ENCODE measurements around the gene INSM2. TPM values are rescaled to one million over a fixed set of nuclear protein-coding genes. Genes with fewer than 3 reads are reported as not detected.

The INSM2 gene, protein sequence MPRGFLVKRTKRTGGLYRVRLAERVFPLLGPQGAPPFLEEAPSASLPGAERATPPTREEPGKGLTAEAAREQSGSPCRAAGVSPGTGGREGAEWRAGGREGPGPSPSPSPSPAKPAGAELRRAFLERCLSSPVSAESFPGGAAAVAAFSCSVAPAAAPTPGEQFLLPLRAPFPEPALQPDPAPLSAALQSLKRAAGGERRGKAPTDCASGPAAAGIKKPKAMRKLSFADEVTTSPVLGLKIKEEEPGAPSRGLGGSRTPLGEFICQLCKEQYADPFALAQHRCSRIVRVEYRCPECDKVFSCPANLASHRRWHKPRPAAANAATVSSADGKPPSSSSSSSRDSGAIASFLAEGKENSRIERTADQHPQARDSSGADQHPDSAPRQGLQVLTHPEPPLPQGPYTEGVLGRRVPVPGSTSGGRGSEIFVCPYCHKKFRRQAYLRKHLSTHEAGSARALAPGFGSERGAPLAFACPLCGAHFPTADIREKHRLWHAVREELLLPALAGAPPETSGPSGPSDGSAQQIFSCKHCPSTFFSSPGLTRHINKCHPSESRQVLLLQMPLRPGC
- total RNA-seq (not detected), polyA plus RNA-seq (not detected)

DNA sequence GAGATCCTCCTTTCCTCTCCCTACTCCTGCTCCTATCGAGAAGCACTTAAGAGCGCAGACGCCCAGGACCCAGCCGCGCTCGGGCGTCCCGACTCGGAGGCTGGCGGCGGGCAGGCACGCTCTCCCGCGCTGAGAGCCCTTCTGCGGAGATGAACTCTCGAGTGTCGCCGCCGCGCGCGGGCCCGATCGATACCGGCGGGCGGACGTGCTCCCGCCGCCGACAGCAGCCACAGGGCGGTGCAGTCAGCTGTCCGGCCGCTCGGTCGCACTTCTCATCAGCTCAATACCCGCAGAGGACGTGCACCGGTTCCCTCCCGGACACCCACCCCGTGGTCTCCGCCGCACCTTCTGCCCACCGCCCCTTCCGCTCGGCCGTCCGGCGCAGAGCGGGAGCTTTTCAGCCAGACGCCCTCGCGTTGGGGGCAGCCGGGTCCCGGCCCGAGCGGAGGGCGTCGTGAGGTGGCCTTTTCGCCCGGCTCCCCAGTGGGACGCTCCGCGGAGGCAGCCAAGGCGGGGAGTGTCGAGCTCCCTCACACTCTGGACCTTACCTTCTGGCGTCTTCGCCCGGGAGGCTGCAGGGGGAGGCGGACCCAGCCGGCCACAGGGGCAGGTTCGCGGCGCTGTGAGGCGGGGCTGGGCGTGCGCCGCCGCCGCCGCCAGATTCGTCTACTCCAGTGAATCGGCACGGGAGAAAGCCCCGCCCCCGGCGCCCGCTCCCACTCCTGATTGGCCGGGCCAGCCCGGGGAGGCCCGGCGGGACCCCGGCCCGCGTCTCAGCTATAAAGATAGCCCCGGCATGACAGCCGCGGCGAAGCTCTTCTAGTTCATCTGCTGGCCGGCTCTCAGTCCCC, at the start of gene INSM2:
Gene INSM2 (plus strand): TSS at position 808 of the 851 bp plus-strand sequence. CDS start 89 bp downstream, outside the sequence.
- ATAC-seq, result peak; percentile 75 to 92 (median 83)
- H3K27me3 ChIP-seq, result peaks cover 0 to 41% (median 3%) of the 10 kb centered on the region in 4 donors
- H3K4me1 ChIP-seq, result peaks cover 0 to 12% (median 11%) of the 10 kb centered on the region in 3 donors
- DNase-seq, result peak; percentile 40 to 89 (median 58)
- intact Hi-C loops (cut with DNase I), result no loop called here
- 1% methylated on average over 87 to 100 of the region's 100 CpGs for WGBS, 2 donors
- H3K27ac ChIP-seq, result no peak within 1 kb of the TSS
- peak within 1 kb of the TSS; percentile 31 to 65 (median 44) for H3K4me3 ChIP-seq
- no peak for FAIRE-seq
- H3K9me3 ChIP-seq, result no peaks in the 10 kb centered on the region
- TF ChIP-seq, protein P1, sequence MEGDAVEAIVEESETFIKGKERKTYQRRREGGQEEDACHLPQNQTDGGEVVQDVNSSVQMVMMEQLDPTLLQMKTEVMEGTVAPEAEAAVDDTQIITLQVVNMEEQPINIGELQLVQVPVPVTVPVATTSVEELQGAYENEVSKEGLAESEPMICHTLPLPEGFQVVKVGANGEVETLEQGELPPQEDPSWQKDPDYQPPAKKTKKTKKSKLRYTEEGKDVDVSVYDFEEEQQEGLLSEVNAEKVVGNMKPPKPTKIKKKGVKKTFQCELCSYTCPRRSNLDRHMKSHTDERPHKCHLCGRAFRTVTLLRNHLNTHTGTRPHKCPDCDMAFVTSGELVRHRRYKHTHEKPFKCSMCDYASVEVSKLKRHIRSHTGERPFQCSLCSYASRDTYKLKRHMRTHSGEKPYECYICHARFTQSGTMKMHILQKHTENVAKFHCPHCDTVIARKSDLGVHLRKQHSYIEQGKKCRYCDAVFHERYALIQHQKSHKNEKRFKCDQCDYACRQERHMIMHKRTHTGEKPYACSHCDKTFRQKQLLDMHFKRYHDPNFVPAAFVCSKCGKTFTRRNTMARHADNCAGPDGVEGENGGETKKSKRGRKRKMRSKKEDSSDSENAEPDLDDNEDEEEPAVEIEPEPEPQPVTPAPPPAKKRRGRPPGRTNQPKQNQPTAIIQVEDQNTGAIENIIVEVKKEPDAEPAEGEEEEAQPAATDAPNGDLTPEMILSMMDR (IDR thresholded peaks at IDR 0.05), result no peak
- H3K36me3 ChIP-seq, result no peaks in the 10 kb centered on the region

GRCh38 chr14:35492569-35493014, 41.4 kb upstream of the INSM2 start:
- ATAC-seq, result no peak
- intact Hi-C loops (cut with DNase I), result no loop called here
- FAIRE-seq, result no peak
- no peaks in the 10 kb centered on the region for H3K36me3 ChIP-seq
- TF ChIP-seq, protein P1 (IDR thresholded peaks at IDR 0.05), result no peak
- H3K4me1 ChIP-seq, result no peaks in the 10 kb centered on the region
- H3K9me3 ChIP-seq, result no peaks in the 10 kb centered on the region
- no peak overlapping the region for H3K27ac ChIP-seq
- no peak for DNase-seq
- H3K27me3 ChIP-seq, result no peaks in the 10 kb centered on the region
- no peak overlapping the region for H3K4me3 ChIP-seq

DNA sequence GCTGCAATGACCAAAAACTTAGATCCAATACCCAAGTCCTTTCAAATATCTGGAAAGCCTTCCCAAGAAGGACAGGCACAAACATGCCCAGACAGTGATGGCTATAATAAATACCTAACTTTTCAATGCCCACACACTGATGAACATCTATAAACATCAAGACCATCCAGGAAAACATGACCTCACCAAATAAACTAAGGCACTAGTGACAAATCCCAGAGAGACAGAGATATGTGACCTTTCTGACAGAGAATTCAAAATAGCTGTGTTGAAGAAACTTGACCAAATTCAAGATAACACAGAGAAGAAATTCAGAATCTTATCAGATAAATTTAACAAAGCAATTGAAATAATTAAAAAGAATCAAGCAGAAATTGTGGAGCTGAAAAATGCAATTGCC, 38.7 kb upstream of the INSM2 start:
- H3K4me3 ChIP-seq, result no peak overlapping the region
- no peak for FAIRE-seq
- intact Hi-C loops (cut with DNase I), result no loop called here
- H3K4me1 ChIP-seq, result no peaks in the 10 kb centered on the region
- no peak for ATAC-seq
- no peak overlapping the region for H3K27ac ChIP-seq
- TF ChIP-seq, protein P1 (IDR thresholded peaks at IDR 0.05), result no peak
- no peak for DNase-seq
- H3K36me3 ChIP-seq, result no peaks in the 10 kb centered on the region
- no peaks in the 10 kb centered on the region for H3K9me3 ChIP-seq
- no peaks in the 10 kb centered on the region for H3K27me3 ChIP-seq

GRCh38 chr14:35499180-35499579, 34.8 kb upstream of the INSM2 start:
- TF ChIP-seq, protein P1 (IDR thresholded peaks at IDR 0.05), result no peak
- 77 to 92% methylated on average over 2 of the region's 2 CpGs for WGBS, 2 donors
- no peak for FAIRE-seq

More at GRCh38 chr14:35499180-35499579, 34.8 kb upstream of the INSM2 start:
- Histone ChIP-seq H3K36me3 (no peaks in the 10 kb centered on the region), H3K27ac (no peak overlapping the region), H3K27me3 (no peaks in the 10 kb centered on the region), H3K9me3 (no peaks in the 10 kb centered on the region), H3K4me3 (no peak overlapping the region), H3K4me1 (no peaks in the 10 kb centered on the region)
- ATAC-seq (no peak), DNase-seq (no peak)
- intact Hi-C loops (cut with DNase I), result no loop called here
